Fibroblast of skin of right quadriceps (primary cell): ENCODE results near the gene IL17D.
"Not testable (repeated sequence)": the region's sequence is repeated elsewhere in the genome, so short reads cannot be mapped to it uniquely, and the experiment has no call there.

ENCODE experiments used
- DNase-seq: peaks from one replicate; pipeline ENCODE4 v3.0.0-alpha.2; 2013

IL17D gene, protein sequence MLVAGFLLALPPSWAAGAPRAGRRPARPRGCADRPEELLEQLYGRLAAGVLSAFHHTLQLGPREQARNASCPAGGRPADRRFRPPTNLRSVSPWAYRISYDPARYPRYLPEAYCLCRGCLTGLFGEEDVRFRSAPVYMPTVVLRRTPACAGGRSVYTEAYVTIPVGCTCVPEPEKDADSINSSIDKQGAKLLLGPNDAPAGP

GRCh38 chr13:20702915-20703779 is at the start of gene IL17D:
TSS of gene IL17D (plus strand) at chr13:20703699. CDS start at chr13:20704002, 303 bp downstream.
- no peak for DNase-seq

GRCh38 chr13:20654156-20654555 is 49.3 kb upstream of the IL17D start:
- DNase-seq: peak; percentile 16

DNA sequence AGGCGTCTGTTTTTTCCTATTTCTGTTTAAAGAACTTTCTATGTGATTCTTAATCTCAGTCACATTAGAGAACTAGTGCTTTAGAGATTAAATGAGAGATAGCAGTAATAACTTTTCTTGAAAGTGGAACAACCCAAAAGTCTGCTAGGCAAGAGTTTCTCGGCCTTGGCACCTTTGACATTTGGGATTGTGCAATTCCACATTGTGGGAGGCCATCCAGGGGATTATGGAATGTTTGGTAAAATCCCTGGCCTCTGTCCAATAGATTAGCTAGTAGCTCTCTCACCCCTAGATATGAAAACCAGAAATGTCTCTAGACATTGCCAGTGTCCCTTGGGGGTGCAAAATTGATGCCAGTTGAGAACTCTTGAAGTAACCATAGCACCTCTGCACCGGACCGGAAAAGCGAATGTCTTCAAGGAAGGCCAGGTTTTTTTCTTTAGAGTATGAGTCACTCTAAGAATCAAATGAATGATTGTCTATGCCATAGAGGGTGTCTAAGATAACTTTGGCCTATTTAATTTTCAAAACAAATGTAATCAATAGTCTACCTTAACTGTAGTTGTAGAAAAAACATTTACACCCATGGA is 45.0 kb upstream of the IL17D start:
- DNase-seq: no peak

GRCh38 chr13:20664351-20664750 is 39.1 kb upstream of the IL17D start:
- no peak for DNase-seq

DNA sequence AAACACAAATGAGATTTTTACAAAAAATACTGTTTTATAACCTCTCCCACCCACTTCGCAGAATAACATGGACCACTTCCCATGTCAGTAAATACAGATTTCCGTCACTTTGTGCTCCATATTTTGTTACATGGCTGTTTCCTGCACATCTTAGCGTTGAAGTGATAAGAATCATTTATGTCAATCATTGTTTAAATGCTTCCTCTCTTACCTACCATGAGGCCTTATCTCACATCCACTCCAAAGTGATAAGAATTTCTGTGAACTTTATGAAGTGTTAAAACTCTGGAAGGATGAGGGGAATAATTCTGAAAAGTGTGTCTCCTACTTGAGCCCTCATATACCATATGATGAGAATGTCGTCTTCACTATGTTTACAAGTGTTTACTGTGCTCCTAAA is 36.6 kb upstream of the IL17D start:
- no peak for DNase-seq

GRCh38 chr13:20667857-20668437 is 35.6 kb upstream of the IL17D start:
- no peak for DNase-seq

DNA sequence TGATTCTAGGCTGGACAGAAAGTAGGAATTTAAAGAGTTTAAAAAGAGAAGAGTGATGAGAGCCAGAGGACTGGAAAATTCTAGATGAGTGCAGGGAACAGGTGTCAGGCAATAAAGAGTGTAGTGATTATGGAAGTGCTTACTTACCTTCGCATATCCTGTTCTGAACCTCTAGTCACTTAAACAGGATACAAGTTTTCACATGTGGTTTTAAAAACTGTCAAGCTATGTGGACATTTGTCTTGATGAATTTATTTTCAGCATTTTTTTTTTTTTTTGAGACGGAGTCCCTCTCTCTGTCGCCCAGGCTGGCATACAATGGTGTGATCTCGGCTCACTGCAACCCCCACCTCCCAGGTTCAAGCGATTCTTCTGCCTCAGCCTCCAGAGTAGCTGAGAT is 34.3 kb upstream of the IL17D start:
- no peak for DNase-seq

DNA sequence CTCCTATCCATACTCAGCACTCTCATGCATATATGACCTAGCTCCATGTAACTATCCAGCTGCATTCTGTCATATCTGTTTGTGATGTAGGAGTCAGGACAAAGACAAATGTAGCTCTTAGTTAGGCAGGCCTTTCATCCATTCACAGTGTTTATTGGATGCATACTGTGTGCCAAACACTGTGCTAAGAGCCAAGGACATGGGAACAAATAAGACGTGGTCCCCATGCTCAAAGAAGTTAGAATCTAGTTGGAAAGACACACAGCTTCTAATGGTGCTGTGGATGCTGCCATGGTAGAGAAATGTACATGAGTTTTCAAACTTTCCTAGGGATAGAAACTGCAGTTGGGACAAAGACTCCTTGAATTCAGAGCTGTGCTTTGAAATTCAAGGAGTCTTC is 31.7 kb upstream of the IL17D start:
- no peak for DNase-seq

GRCh38 chr13:20672772-20673171 is 30.7 kb upstream of the IL17D start:
- no peak for DNase-seq

DNA sequence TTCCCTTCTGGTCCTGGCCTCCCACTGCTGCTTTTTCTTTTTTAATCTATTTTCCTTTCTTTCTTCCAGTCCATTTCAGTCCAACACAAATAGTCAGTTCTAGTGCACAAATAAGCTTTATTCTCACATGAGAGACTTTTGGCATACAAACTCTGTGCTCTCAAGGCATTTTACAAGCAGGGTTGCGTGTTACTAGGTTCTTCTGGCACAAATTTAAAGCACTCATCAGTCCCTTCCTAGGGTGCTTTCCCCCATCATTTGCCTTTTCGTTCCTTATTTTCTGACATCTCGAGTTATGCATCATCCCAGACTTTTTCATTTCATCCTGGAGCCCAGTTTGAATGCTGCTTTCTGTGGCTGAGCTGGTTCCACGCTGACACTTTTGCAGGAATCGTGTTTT is 29.8 kb upstream of the IL17D start:
- DNase-seq: no peak

- DNase-seq: no peak
Observed at GRCh38 chr13:20676213-20676612, 27.3 kb upstream of the IL17D start.

GRCh38 chr13:20678606-20679005 is 24.9 kb upstream of the IL17D start:
- not testable (repeated sequence) for DNase-seq

GRCh38 chr13:20679879-20680278 is 23.6 kb upstream of the IL17D start:
- no peak for DNase-seq

DNA sequence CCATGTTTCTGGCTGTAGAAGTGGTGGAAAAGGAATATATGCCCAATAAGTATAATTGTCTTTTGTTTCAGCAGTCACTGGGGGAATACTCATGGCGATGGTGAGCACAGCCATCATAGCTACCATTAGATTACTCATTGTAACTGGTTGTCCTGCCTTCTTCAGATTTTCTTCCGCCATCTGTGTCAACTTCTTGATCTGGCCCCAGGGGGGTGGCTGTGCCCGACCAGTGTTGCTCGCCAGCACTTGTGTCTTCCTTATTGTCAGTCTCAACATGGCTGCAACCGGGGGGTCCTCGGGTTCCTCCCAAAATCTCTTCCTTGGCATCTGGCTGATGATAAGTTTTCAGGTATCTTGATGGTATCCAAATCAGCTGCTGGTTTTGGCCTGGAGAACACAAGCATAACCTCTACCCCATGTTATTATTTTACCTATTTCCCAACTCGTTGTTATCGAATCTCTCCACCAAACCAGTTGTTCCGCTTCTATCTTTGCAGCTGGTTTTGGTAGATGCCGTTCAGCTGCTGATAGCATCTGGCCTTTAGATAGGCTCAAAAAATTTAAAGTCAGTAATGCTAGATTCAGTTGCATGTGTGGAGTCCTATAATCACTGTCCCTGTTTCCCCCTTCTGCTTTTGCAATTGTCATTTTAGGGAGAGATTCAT is 23.0 kb upstream of the IL17D start:
- DNase-seq: no peak

DNA sequence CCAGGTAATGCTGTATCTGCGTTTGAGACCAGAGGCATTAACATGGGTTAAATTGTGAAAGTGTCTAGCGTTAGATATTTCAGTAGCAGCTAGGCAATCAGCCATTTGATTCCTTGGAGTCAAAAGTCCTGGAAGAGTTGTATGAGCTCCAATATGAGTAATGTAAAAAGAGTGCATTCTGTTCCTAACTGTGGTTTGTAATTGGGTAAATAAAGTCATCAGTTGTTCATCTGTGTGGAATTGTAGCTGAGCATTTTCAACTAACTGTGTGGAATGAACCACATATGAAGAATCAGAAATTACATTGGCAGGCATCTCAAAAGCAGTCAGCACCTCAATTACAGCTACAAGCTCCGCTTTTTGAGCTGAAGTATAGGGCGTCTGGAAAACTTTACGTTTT is 22.0 kb upstream of the IL17D start:
- DNase-seq: peak; percentile 87

GRCh38 chr13:20682061-20682460 is 21.4 kb upstream of the IL17D start:
- no peak for DNase-seq

- DNase-seq: no peak
Observed at GRCh38 chr13:20684041-20684440, 19.5 kb upstream of the IL17D start.

DNA sequence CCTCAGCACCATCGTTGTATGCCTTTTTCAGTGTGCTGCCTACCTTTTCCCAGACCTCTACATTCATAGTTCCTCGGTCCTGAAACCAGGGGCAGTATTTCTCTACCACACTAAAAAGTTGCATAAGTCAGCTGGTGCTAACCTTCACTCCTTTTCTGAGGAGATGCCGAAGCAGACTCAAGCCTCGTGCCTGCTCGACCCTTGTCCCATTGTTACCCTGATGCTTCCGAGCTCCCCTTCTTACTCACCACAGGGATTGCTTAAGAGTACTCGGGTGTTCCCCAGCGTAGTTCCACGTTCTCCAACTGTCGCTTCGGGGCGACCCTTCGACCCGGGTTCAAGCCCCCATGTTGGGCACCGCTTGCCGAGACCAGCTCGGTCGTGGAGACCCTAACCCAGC is 19.0 kb upstream of the IL17D start:
- DNase-seq: no peak

- DNase-seq: no peak
Observed at GRCh38 chr13:20685092-20685491, 18.4 kb upstream of the IL17D start.

- DNase-seq: no peak
Observed at GRCh38 chr13:20686167-20686566, 17.3 kb upstream of the IL17D start.

DNA sequence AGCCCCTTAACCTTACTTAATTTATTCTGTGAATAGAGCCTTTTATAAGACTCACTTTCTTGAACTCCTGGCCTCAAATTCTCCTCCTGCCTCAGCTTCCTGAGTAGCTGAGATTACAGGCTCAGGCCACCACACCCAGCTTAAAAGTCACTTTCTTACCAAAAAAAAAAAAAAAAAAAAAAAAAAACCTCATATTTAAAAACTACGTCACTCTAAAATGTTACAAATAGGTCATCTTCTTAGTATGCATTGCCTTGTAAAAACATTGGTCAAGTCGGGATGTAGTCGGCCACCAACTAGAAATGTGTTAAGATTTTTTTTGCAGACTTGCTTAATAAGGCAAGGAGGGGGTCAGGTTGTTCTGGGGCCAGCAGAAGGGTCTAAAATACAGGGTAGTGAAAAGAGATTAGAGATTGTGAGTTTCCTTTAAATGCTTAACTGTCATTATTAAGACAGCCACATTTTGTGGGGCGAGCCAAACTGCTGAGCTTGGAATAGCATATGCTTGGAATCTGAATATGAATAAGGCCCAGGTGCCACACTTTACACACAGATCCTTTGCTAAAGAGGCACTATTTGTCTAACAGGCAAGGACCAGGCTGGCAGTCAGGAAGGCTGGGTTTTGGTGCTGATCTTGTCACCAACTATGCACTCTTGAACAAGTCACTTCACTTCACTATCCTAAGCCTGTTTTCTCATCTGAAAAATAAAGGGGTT is 16.5 kb upstream of the IL17D start:
- no peak for DNase-seq

DNA sequence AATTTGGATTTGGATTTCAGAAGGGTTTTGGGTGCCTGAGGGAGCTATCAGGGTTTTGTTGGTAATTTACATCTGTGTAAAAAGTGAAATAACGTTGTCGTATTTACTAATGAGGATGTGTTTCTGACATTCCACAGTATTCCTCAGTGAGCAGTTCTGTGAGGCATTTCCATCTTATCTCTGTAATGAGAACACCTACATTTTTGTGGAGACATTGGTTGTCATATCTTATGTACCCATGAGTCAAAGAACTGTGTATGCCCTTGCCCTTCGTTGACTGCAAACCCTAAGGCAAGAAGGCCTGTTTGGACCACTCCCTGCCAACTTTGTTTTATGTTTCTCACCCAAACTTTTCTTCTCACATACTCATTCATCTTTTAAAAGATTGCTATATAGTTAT is 14.2 kb upstream of the IL17D start:
- DNase-seq: no peak

DNA sequence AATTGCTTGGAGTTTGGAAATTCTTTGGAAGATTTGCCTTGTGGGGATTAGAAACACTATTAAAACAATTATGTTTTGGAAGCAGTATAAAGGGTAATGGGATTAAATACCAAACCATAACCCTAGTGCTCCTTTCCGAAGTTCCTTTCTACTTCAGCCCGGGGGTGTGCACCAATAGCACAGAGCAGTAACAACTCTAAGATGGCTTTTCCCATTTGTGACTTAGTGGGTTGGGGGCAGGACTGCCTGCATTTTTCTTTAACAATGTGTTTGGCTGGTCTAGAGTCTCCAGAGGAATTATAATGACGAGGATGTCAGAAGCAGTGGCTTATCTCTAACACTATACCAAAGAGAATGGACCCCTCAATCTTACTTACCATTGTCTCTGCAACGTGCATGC is 11.9 kb upstream of the IL17D start:
- no peak for DNase-seq
